ENCODE measurements around the gene ABCC8.

DNA sequence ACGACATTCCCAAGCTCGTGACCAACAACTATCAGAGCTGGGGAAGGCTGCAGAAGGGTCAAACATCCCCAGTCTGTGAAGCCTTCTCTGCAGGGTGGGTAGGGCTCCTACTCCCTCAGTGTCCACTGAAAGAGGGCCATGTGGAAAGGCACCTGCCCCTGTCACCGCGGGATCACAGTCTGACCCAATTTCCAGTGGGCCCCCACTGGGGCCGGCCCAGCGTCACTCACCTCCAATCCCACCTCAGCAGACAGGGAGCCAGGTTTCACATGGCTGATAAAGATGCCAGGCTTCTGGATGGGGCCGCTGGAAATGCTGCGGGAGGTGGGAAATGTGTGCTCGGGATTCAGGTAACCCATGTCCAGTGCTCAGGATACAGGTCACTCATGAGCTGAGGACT, 47.6 kb upstream of the ABCC8 start:
- TF ChIP-seq, protein P1, sequence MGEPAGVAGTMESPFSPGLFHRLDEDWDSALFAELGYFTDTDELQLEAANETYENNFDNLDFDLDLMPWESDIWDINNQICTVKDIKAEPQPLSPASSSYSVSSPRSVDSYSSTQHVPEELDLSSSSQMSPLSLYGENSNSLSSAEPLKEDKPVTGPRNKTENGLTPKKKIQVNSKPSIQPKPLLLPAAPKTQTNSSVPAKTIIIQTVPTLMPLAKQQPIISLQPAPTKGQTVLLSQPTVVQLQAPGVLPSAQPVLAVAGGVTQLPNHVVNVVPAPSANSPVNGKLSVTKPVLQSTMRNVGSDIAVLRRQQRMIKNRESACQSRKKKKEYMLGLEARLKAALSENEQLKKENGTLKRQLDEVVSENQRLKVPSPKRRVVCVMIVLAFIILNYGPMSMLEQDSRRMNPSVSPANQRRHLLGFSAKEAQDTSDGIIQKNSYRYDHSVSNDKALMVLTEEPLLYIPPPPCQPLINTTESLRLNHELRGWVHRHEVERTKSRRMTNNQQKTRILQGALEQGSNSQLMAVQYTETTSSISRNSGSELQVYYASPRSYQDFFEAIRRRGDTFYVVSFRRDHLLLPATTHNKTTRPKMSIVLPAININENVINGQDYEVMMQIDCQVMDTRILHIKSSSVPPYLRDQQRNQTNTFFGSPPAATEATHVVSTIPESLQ (CRISPR knock-in tag; IDR thresholded peaks at IDR 0.05) = no peak
- TF ChIP-seq, protein P2, sequence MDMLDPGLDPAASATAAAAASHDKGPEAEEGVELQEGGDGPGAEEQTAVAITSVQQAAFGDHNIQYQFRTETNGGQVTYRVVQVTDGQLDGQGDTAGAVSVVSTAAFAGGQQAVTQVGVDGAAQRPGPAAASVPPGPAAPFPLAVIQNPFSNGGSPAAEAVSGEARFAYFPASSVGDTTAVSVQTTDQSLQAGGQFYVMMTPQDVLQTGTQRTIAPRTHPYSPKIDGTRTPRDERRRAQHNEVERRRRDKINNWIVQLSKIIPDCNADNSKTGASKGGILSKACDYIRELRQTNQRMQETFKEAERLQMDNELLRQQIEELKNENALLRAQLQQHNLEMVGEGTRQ (CRISPR knock-in tag; IDR thresholded peaks at IDR 0.05) = no peak
- TF ChIP-seq, protein P3, sequence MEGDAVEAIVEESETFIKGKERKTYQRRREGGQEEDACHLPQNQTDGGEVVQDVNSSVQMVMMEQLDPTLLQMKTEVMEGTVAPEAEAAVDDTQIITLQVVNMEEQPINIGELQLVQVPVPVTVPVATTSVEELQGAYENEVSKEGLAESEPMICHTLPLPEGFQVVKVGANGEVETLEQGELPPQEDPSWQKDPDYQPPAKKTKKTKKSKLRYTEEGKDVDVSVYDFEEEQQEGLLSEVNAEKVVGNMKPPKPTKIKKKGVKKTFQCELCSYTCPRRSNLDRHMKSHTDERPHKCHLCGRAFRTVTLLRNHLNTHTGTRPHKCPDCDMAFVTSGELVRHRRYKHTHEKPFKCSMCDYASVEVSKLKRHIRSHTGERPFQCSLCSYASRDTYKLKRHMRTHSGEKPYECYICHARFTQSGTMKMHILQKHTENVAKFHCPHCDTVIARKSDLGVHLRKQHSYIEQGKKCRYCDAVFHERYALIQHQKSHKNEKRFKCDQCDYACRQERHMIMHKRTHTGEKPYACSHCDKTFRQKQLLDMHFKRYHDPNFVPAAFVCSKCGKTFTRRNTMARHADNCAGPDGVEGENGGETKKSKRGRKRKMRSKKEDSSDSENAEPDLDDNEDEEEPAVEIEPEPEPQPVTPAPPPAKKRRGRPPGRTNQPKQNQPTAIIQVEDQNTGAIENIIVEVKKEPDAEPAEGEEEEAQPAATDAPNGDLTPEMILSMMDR (IDR thresholded peaks at IDR 0.05) = no peak
- no peak for TF ChIP-seq SP1 (CRISPR knock-in tag; conservative IDR thresholded peaks at IDR 0.05)

Measured in WTC11 (cell line).